ENCODE data around the gene YWHAB. TPM values are rescaled to one million over a fixed set of nuclear protein-coding genes. Genes with fewer than 3 reads are reported as not detected.
A peak's percentile ranks its signal among the peaks of the same experiment; 100 is the strongest.

The YWHAB gene
- total and polyA plus RNA-seq, 10 of the 15 experiments (the other 5 are each of a cell fraction or from before 2014, with no cell fraction given), result 63.5 to 323 (median 144) TPM

DNA sequence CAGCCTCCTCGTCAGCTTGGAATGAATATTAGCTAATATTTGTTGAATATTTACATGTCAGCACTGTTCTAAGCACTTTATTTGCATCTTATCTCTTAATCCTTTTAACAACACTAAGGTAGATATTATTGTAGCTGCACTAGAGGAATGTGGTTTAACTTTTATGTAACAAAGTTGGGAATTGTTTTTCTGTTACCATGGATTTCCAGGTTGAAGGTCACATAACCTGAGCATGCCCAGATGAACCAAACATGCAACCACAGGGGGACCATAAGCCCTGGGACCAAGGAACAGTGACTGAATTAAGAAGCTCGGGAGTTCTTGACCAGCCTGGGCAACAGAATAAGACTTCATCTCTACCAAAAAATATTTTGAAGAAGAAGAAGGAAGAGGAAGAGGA lies 29.1 kb upstream of the YWHAB start:
- H4K20me1 ChIP-seq (ENCODE audit: control insufficient read depth, insufficient read depth), result no peaks in the 10 kb centered on the region
- ChIA-PET POLR2A (no interaction called here), CTCF (interaction anchor here (1.4 kb wide), 1 partner anchor 11 kb away, joined by 6 read pairs; no protein-coding TSS in a partner anchor), SMC1A (ENCODE audit: uncharacterized antibody, unreplicated experiment) (interaction anchor here (0.7 kb wide), 1 partner anchor 173 kb away, joined by 3 read pairs; no protein-coding TSS in a partner anchor), RAD21 (ENCODE audit: unreplicated experiment) (no interaction called here)
- WGBS (ENCODE audit: insufficient coverage, insufficient replicate concordance, low lambda C conversion rate, missing lambda C conversion rate), result 43% methylated on average over 2 of the region's 2 CpGs
- H3K79me2 ChIP-seq (ENCODE audit: control insufficient read depth, insufficient read depth, low read length), result no peaks in the 10 kb centered on the region
- no peak overlapping the region for H3K4me3 ChIP-seq
- FAIRE-seq (no peak), DNase-seq (ENCODE audit: low read depth, low spot score) (no peak), ATAC-seq (no peak)
- no peak overlapping the region for H2AFZ ChIP-seq (ENCODE audit: control insufficient read depth, low read depth, low read length)
- H3K9ac ChIP-seq (ENCODE audit: control insufficient read depth, insufficient read depth, low read length), result no peak overlapping the region
- TF ChIP-seq, protein P1, sequence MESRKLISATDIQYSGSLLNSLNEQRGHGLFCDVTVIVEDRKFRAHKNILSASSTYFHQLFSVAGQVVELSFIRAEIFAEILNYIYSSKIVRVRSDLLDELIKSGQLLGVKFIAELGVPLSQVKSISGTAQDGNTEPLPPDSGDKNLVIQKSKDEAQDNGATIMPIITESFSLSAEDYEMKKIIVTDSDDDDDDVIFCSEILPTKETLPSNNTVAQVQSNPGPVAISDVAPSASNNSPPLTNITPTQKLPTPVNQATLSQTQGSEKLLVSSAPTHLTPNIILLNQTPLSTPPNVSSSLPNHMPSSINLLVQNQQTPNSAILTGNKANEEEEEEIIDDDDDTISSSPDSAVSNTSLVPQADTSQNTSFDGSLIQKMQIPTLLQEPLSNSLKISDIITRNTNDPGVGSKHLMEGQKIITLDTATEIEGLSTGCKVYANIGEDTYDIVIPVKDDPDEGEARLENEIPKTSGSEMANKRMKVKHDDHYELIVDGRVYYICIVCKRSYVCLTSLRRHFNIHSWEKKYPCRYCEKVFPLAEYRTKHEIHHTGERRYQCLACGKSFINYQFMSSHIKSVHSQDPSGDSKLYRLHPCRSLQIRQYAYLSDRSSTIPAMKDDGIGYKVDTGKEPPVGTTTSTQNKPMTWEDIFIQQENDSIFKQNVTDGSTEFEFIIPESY (IDR thresholded peaks at IDR 0.05), result no peak
- no peak for TF ChIP-seq TCF3 (IDR thresholded peaks at IDR 0.05; ENCODE audit: borderline replicate concordance, insufficient read depth, low read depth, low read length)
- no peak for TF ChIP-seq NRF1 (conservative IDR thresholded peaks at IDR 0.05; ENCODE audit: low read depth, low read length)
- intact Hi-C loops (cut with micrococcal nuclease; ENCODE audit: unreplicated experiment), result no loop called here
- BruUV-seq (replicated peaks), result no TSS peak
- H3K4me2 ChIP-seq (ENCODE audit: control insufficient read depth, insufficient read depth), result no peak overlapping the region
- no peak overlapping the region for H3K27ac ChIP-seq (ENCODE audit: control insufficient read depth, insufficient read depth)
- H3K36me3 ChIP-seq (ENCODE audit: control insufficient read depth in 2 of 2, insufficient read depth in 2 of 2, low read length in 1 of 2), result no peaks in the 10 kb centered on the region
- no peaks in the 10 kb centered on the region for H3K4me1 ChIP-seq (ENCODE audit: control insufficient read depth, insufficient read depth, low read length)
- H3K9me3 ChIP-seq (replicated peaks; ENCODE audit: control insufficient read depth, insufficient read depth, low read length), result no peaks in the 10 kb centered on the region; the same call in 2 of the 3 replicates
- H3K27me3 ChIP-seq (replicated peaks in 1 of 2; ENCODE audit: control insufficient read depth in 2 of 2, insufficient read depth in 2 of 2, low read length in 1 of 2), result no peaks in the 10 kb centered on the region
- in situ Hi-C loops (cut with MboI), result no loop called here

DNA sequence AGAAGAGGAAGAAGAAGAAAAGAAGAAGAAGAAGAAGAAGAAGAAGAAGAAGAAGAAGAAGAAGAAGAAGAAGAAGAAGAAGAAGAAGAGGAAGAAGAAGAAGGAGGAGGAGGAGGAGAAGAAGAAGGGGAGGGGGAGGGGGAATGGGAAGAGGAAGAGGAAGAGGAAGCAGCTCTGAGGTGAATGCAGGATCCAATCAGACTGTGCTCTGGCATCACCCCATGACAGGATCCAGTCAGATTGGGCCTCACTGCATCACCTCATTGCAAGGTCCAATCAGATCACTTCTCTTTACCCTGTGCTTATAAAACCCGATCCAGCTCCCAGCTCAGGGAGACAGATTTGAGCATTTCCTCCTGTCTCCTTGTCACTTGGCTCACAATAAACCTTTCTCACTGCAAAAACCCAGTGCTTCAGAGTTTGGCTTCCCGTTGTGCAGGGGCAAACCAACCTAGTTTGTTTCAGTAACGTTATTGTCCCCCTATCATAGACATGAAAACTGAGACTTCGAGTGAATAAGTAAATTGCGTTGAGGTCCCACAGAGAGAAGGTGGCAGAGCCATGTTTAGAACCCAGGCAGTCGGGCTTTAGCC lies 28.6 kb upstream of the YWHAB start:
- WGBS (ENCODE audit: insufficient coverage, insufficient replicate concordance, low lambda C conversion rate, missing lambda C conversion rate), result 50% methylated on average over 6 of the region's 6 CpGs
- no peaks in the 10 kb centered on the region for H3K79me2 ChIP-seq (ENCODE audit: control insufficient read depth, insufficient read depth, low read length)
- H3K4me1 ChIP-seq (ENCODE audit: control insufficient read depth, insufficient read depth, low read length), result no peaks in the 10 kb centered on the region
- no peaks in the 10 kb centered on the region for H3K36me3 ChIP-seq (ENCODE audit: control insufficient read depth in 2 of 2, insufficient read depth in 2 of 2, low read length in 1 of 2)
- H3K4me3 ChIP-seq, result no peak overlapping the region
- ChIA-PET SMC1A (ENCODE audit: uncharacterized antibody, unreplicated experiment) (interaction anchor here (0.7 kb wide), 1 partner anchor 174 kb away, joined by 3 read pairs; no protein-coding TSS in a partner anchor), RAD21 (ENCODE audit: unreplicated experiment) (no interaction called here), CTCF (interaction anchor here (1.0 to 1.4 kb wide), 2 partner anchors 10 to 238 kb away, joined by 3 to 6 read pairs; no protein-coding TSS in a partner anchor), POLR2A (no interaction called here)
- H3K9me3 ChIP-seq (replicated peaks; ENCODE audit: control insufficient read depth, insufficient read depth, low read length), result no peaks in the 10 kb centered on the region; the same call in 2 of the 3 replicates
- in situ Hi-C loops (cut with MboI), result no loop called here
- TF ChIP-seq E4F1 (IDR thresholded peaks at IDR 0.05; ENCODE audit: borderline replicate concordance, partially characterized antibody) (peak; percentile 31), ZNF592 (IDR thresholded peaks at IDR 0.05) (no peak), NFYB (IDR thresholded peaks at IDR 0.05; ENCODE audit: insufficient read depth, low read depth, low read length) (peak; percentile 41; the same call in 1 of the 2 replicates)
- no peaks in the 10 kb centered on the region for H4K20me1 ChIP-seq (ENCODE audit: control insufficient read depth, insufficient read depth)
- no peak overlapping the region for H3K27ac ChIP-seq (ENCODE audit: control insufficient read depth, insufficient read depth)
- H3K9ac ChIP-seq (ENCODE audit: control insufficient read depth, insufficient read depth, low read length), result no peak overlapping the region
- H3K27me3 ChIP-seq (replicated peaks in 1 of 2; ENCODE audit: control insufficient read depth in 2 of 2, insufficient read depth in 2 of 2, low read length in 1 of 2), result no peaks in the 10 kb centered on the region
- ATAC-seq, result no peak
- intact Hi-C loops (cut with micrococcal nuclease; ENCODE audit: unreplicated experiment), result no loop called here
- no TSS peak for BruUV-seq (replicated peaks)
- no peak overlapping the region for H3K4me2 ChIP-seq (ENCODE audit: control insufficient read depth, insufficient read depth)
- FAIRE-seq, result no peak
- H2AFZ ChIP-seq (ENCODE audit: control insufficient read depth, low read depth, low read length), result no peak overlapping the region
- DNase-seq (ENCODE audit: low read depth, low spot score), result no peak
